OCI-LY1 (cell line): ENCODE measurements around the gene MAP3K8.
"Not testable (repeated sequence)": the region's sequence is repeated elsewhere in the genome, so short reads cannot be mapped to it uniquely, and the experiment has no call there.

Experiments used
- H2AFZ ChIP-seq: fragments of 200-600 bp; sonication (generic), shearing (Covaris generic); 2 replicates; pipeline ENCODE4 v1.6.0; 2014; ENCODE audit warnings: antibody characterized with exemption, mild to moderate bottlenecking, low read length
- H3F3A ChIP-seq: fragments of 200-600 bp; sonication (generic), shearing (Covaris generic); 2 replicates; pipeline ENCODE4 v1.6.0; 2014; ENCODE audit warnings: mild to moderate bottlenecking, antibody characterized with exemption, low read length, moderate library complexity; ENCODE audit not compliant: insufficient read depth
- H3K27ac ChIP-seq: fragments of 200-600 bp; sonication (generic); 2 replicates; pipeline ENCODE4 v1.5.1; 2014; ENCODE audit warnings: low read length, mixed run types, mild to moderate bottlenecking, low read depth; ENCODE audit not compliant: poor library complexity, severe bottlenecking
- H3K27me3 ChIP-seq: fragments of 200-600 bp; sonication (generic); 2 replicates; pipeline ENCODE4 v1.6.0; 2014; ENCODE audit warnings: antibody characterized with exemption, mild to moderate bottlenecking, low read length, moderate library complexity; ENCODE audit not compliant: insufficient read depth
- H3K36me3 ChIP-seq: fragments of 200-600 bp; sonication (generic); 2 replicates; pipeline ENCODE4 v1.6.1; 2014; ENCODE audit warnings: mild to moderate bottlenecking, antibody characterized with exemption, low read length, moderate library complexity, mixed read lengths; ENCODE audit not compliant: insufficient read depth
- H3K4me1 ChIP-seq: fragments of 200-600 bp; sonication (generic); 2 replicates; pipeline ENCODE4 v1.5.1; 2014; ENCODE audit warnings: mild to moderate bottlenecking, low read length, moderate library complexity; ENCODE audit not compliant: insufficient read depth, severe bottlenecking
- H3K4me2 ChIP-seq: fragments of 200-600 bp; sonication (generic), shearing (Covaris generic); 2 replicates; pipeline ENCODE4 v1.6.1; 2014; ENCODE audit warnings: low read length
- H3K4me3 ChIP-seq: fragments of 200-600 bp; sonication (generic); 2 replicates; pipeline ENCODE4 v1.5.1; 2014; ENCODE audit warnings: low read length, low read depth, mild to moderate bottlenecking, mixed read lengths; ENCODE audit not compliant: poor library complexity, severe bottlenecking
- H3K79me2 ChIP-seq: fragments of 200-600 bp; shearing (Covaris generic); 2 replicates; pipeline ENCODE4 v1.6.1; 2016; ENCODE audit warnings: mixed run types, low read length, mixed read lengths; ENCODE audit not compliant: insufficient read depth
- H3K9ac ChIP-seq: fragments of 200-600 bp; sonication (generic), shearing (Covaris generic); 2 replicates; pipeline ENCODE4 v1.6.1; 2014; ENCODE audit warnings: mild to moderate bottlenecking, low read length, mixed read lengths
- H3K9me2 ChIP-seq: fragments of 200-600 bp; sonication (generic), shearing (Covaris generic); 2 replicates; pipeline ENCODE4 v1.6.1; 2014; ENCODE audit warnings: low read depth, mild to moderate bottlenecking, low read length, mixed read lengths
- H3K9me3 ChIP-seq: fragments of 200-600 bp; shearing (Covaris generic); 2 replicates; pipeline ENCODE4 v1.6.1; 2014; ENCODE audit warnings: low read length, mixed read lengths
- H4K20me1 ChIP-seq: fragments of 200-600 bp; sonication (generic), shearing (Covaris generic); 2 replicates; pipeline ENCODE4 v1.6.0; 2016; ENCODE audit warnings: mild to moderate bottlenecking, low read length; ENCODE audit not compliant: insufficient read depth
- CTCF ChIP-seq: fragments of 200-600 bp; sonication (generic), shearing (Covaris generic); IDR thresholded peaks from 2 replicates; pipeline ENCODE4 v1.5.1; 2017; ENCODE audit warnings: mild to moderate bottlenecking, antibody characterized with exemption, low read length, moderate library complexity, mixed read lengths
- EZH2 ChIP-seq: fragments of 200-600 bp; sonication (generic), shearing (Covaris generic); IDR thresholded peaks from 2 replicates; pipeline ENCODE4 v1.8.0; 2017; ENCODE audit warnings: borderline replicate concordance, mixed run types, mild to moderate bottlenecking, antibody characterized with exemption, low read length, moderate library complexity, mixed read lengths

MAP3K8 gene

DNA sequence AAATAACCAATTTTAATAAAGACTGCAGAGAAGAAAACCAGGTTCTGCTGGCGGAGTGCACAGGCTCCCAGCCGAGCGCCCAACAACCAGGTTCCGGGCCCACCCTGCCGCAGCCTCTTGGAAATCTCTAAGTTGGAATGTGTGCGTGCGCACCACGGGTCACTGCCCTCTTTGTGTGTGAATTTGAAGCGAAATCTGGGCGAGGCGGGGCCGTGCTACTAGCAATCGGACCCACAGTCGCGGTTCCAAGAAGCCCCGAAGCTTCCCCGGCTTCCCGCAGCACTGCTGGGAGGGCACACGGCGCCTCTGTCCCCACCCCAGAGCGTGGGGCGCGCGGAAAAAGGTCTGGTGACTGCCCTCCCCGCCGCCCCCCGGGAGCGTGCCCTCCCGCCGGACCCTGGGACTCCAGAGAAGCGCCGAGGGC lies 666 bp upstream of the MAP3K8 start:
- peak overlapping the region; percentile 83 for H3K27ac ChIP-seq

DNA sequence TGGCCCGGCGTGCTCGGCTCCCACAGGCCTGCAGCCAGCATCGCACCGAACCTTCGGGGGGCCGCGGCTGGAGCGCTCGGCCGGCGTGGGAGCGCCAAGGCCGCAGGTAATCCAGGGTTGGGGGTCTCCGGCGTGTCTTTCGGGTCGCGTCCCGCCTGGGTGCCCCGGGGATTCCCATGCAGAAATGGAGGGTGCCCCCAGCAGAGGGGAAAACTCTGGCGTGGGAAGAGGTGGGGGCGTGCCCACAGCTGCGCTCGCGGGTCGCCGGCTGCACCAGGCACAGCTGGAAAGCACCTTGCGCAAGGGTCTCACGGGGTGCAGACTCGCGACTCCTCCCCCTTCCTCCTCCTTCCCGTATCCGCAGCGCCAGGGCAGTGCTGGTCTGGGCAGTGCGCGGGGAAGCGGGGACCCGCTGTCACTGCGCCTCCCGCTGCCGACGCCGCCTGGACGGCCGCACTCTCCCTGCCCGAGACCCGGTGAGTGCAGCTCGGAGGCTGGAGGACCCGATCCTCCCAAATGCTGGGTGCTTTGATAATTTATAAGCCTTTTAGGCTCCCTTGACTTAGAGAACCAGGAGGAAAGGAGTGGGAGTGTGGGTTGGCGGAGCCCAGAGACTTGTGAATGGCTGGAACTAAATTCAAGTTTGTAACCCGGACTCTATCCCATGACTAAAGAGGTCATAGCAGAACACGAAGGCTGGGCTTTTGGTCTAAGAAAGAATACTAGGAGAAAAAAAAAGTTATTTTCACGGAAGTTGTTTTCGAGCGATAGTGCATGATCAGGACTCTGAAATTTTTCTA lies 489 bp downstream of the MAP3K8 start:
- H3K36me3 ChIP-seq = peaks cover 20% of the 10 kb centered on the region
- H3K4me1 ChIP-seq = peaks cover 60% of the 10 kb centered on the region
- no peaks in the 10 kb centered on the region for H3F3A ChIP-seq
- H3K4me3 ChIP-seq = peak overlapping the region; percentile 70
- no peaks in the 10 kb centered on the region for H4K20me1 ChIP-seq
- peak overlapping the region; percentile 71 for H3K27ac ChIP-seq
- no peaks in the 10 kb centered on the region for H3K27me3 ChIP-seq
- H3K9me2 ChIP-seq = no peaks in the 10 kb centered on the region
- TF ChIP-seq CTCF = no peak
- no peak for TF ChIP-seq EZH2
- no peak overlapping the region for H2AFZ ChIP-seq
- no peaks in the 10 kb centered on the region for H3K9me3 ChIP-seq
- peaks cover 39% of the 10 kb centered on the region for H3K79me2 ChIP-seq
- H3K4me2 ChIP-seq = peak overlapping the region; percentile 66
- peak overlapping the region; percentile 71 for H3K9ac ChIP-seq

More for the DNA sequence above, 666 bp upstream of the MAP3K8 start:
- Histone ChIP-seq H3K4me2 (peak overlapping the region; percentile 66), H3F3A (no peaks in the 10 kb centered on the region), H3K9ac (peak overlapping the region; percentile 71), H2AFZ (no peak overlapping the region), H3K4me3 (peak overlapping the region; percentile 70), H3K27me3 (no peaks in the 10 kb centered on the region), H3K79me2 (peaks cover 31% of the 10 kb centered on the region), H3K9me3 (no peaks in the 10 kb centered on the region), H3K4me1 (peaks cover 51% of the 10 kb centered on the region), H3K9me2 (no peaks in the 10 kb centered on the region), H4K20me1 (no peaks in the 10 kb centered on the region), H3K36me3 (peaks cover 10% of the 10 kb centered on the region; the same call in 1 of the 2 replicates)
- no peak for TF ChIP-seq CTCF
- no peak for TF ChIP-seq EZH2

GRCh38 chr10:30435073-30435422 lies 1.1 kb downstream of the MAP3K8 start:
- peaks cover 26% of the 10 kb centered on the region for H3K36me3 ChIP-seq
- no peaks in the 10 kb centered on the region for H3F3A ChIP-seq
- H2AFZ ChIP-seq = no peak overlapping the region
- peak overlapping the region; percentile 71 for H3K9ac ChIP-seq
- peaks cover 44% of the 10 kb centered on the region for H3K79me2 ChIP-seq
- peak overlapping the region; percentile 71 for H3K27ac ChIP-seq
- peak overlapping the region; percentile 66 for H3K4me2 ChIP-seq
- no peaks in the 10 kb centered on the region for H3K27me3 ChIP-seq
- no peaks in the 10 kb centered on the region for H4K20me1 ChIP-seq
- H3K4me3 ChIP-seq = peak overlapping the region; percentile 70
- no peaks in the 10 kb centered on the region for H3K9me2 ChIP-seq
- peaks cover 63% of the 10 kb centered on the region for H3K4me1 ChIP-seq
- no peaks in the 10 kb centered on the region for H3K9me3 ChIP-seq
- TF ChIP-seq CTCF (no peak), EZH2 (no peak)

DNA sequence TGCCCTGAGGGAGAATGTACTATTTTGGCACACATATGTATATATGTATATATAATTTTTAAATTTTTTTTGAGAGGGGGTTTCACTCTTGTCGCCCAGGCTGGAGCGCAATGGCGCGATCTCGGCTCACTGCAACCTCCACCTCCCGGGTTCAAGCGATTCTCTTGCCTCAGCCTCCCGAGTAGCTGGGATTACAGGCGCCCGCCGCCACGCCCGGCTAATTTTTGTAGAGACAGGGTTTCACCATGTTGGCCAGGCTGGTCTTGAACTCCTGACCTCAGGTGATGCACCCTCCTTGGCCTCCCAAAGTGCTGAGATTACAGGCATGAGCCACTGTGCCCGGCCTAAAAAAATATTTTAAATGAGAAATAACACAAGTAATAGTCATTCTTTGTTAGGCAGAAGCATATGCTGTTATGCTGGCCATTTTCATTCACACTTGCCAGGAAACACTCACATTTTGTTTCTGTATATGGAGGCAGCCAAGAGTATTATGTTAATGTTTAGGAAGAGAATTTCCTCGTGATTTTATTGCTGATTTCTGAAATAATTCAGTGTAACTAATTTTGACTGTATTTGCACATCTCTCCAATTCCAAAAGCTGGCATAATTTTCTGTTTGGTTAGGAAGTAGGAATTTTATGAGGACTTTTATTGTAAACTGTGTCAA lies 1.6 kb downstream of the MAP3K8 start:
- Histone ChIP-seq H3K4me2 (peak overlapping the region; percentile 66), H3K4me3 (peak overlapping the region; percentile 70), H3K9ac (peak overlapping the region; percentile 71), H3K79me2 (peaks cover 49% of the 10 kb centered on the region), H3K27ac (peak overlapping the region; percentile 71), H3K36me3 (peaks cover 31% of the 10 kb centered on the region), H3K4me1 (peaks cover 62% of the 10 kb centered on the region)
- not testable (repeated sequence) for H3K27me3 ChIP-seq, H3K9me3 ChIP-seq, H4K20me1 ChIP-seq, H3F3A ChIP-seq, H2AFZ ChIP-seq, H3K9me2 ChIP-seq
